ENCODE results near the gene NCOR1.
"Not testable (repeated sequence)": the region's sequence is repeated elsewhere in the genome, so short reads cannot be mapped to it uniquely, and the experiment has no call there.

DNA sequence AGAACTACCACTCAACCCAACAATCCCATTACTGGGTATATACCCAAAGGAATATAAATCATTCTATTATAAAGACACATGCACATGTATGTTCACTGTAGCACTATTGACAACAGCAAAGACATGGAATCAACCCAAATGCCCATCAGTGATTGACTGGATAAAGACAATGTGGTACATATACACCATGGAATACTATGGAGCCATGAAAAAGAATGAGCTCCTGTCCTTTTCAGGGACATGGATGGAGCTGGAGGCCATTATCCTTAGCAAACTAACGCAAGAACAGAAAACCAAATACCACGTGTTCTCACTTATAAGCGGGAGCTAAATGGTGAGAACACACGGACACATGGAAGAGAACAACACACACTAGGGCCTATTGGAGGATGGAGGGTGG is 160.2 kb downstream of the NCOR1 start:
- not testable (repeated sequence) for TF ChIP-seq GATAD2B (conservative IDR thresholded peaks at IDR 0.05; ENCODE audit: low read depth); ZNF24 (IDR thresholded peaks at IDR 0.05); RCOR1 (conservative IDR thresholded peaks at IDR 0.05; ENCODE audit: low read depth, low read length); ZNF207 (IDR thresholded peaks at IDR 0.05; ENCODE audit: borderline replicate concordance); POLR2AphosphoS5 (IDR thresholded peaks at IDR 0.05; ENCODE audit: low read length); ZSCAN29 (IDR thresholded peaks at IDR 0.05); HDAC6 (IDR thresholded peaks at IDR 0.05; ENCODE audit: unreplicated experiment); EP300 (IDR thresholded peaks at IDR 0.05; ENCODE audit: borderline replicate concordance in 1 of 2, control insufficient read depth in 1 of 2, low read depth in 2 of 2, low read length in 2 of 2); RFX5 (IDR thresholded peaks at IDR 0.05; ENCODE audit: low read depth, low read length); ETV6 (conservative IDR thresholded peaks at IDR 0.05 in 1 of 2, IDR thresholded peaks at IDR 0.05 in 1 of 2; ENCODE audit: borderline replicate concordance in 1 of 2, low read depth in 1 of 2); POLR2A (IDR thresholded peaks at IDR 0.05; ENCODE audit: low read depth, low read length); FOXK2 (IDR thresholded peaks at IDR 0.05)
- TF ChIP-seq, protein P1, sequence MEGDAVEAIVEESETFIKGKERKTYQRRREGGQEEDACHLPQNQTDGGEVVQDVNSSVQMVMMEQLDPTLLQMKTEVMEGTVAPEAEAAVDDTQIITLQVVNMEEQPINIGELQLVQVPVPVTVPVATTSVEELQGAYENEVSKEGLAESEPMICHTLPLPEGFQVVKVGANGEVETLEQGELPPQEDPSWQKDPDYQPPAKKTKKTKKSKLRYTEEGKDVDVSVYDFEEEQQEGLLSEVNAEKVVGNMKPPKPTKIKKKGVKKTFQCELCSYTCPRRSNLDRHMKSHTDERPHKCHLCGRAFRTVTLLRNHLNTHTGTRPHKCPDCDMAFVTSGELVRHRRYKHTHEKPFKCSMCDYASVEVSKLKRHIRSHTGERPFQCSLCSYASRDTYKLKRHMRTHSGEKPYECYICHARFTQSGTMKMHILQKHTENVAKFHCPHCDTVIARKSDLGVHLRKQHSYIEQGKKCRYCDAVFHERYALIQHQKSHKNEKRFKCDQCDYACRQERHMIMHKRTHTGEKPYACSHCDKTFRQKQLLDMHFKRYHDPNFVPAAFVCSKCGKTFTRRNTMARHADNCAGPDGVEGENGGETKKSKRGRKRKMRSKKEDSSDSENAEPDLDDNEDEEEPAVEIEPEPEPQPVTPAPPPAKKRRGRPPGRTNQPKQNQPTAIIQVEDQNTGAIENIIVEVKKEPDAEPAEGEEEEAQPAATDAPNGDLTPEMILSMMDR (IDR thresholded peaks at IDR 0.05 in 2 of 3, conservative IDR thresholded peaks at IDR 0.05 in 1 of 3; ENCODE audit: control insufficient read depth in 2 of 3, extremely low read depth in 1 of 3, insufficient read depth in 1 of 3, low read depth in 3 of 3, low read length in 3 of 3) = not testable (repeated sequence)
- TF ChIP-seq, protein P2, sequence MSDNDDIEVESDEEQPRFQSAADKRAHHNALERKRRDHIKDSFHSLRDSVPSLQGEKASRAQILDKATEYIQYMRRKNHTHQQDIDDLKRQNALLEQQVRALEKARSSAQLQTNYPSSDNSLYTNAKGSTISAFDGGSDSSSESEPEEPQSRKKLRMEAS (IDR thresholded peaks at IDR 0.05; ENCODE audit: low read depth, low read length) = not testable (repeated sequence)

All from GM12878 (cell line).